ENCODE measurements around the gene LRRC27.

LRRC27 gene

GRCh38 chr10:132302421-132303310 lies 29.3 kb upstream of the LRRC27 start:
- TF ChIP-seq, protein P1, sequence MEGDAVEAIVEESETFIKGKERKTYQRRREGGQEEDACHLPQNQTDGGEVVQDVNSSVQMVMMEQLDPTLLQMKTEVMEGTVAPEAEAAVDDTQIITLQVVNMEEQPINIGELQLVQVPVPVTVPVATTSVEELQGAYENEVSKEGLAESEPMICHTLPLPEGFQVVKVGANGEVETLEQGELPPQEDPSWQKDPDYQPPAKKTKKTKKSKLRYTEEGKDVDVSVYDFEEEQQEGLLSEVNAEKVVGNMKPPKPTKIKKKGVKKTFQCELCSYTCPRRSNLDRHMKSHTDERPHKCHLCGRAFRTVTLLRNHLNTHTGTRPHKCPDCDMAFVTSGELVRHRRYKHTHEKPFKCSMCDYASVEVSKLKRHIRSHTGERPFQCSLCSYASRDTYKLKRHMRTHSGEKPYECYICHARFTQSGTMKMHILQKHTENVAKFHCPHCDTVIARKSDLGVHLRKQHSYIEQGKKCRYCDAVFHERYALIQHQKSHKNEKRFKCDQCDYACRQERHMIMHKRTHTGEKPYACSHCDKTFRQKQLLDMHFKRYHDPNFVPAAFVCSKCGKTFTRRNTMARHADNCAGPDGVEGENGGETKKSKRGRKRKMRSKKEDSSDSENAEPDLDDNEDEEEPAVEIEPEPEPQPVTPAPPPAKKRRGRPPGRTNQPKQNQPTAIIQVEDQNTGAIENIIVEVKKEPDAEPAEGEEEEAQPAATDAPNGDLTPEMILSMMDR (IDR thresholded peaks at IDR 0.05; ENCODE audit: extremely low read depth, insufficient read depth, missing control alignments), result no peak
- no peak for DNase-seq (ENCODE audit: low spot score)
- in situ Hi-C loops (cut with MboI; ENCODE audit: low pct_unique_long_range_greater_than_20kb, low sequenced_read_pairs, unreplicated experiment), result no loop called here

- TF ChIP-seq, protein P1 (IDR thresholded peaks at IDR 0.05; ENCODE audit: extremely low read depth, insufficient read depth, missing control alignments), result no peak
- in situ Hi-C loops (cut with MboI; ENCODE audit: low pct_unique_long_range_greater_than_20kb, low sequenced_read_pairs, unreplicated experiment), result no loop called here
- DNase-seq (ENCODE audit: low spot score), result no peak
These were observed 28.5 kb upstream of the LRRC27 start for GRCh38 chr10:132303361-132304115.

- DNase-seq (ENCODE audit: low spot score), result no peak
- TF ChIP-seq, protein P1 (IDR thresholded peaks at IDR 0.05; ENCODE audit: extremely low read depth, insufficient read depth, missing control alignments), result no peak
- in situ Hi-C loops (cut with MboI; ENCODE audit: low pct_unique_long_range_greater_than_20kb, low sequenced_read_pairs, unreplicated experiment), result no loop called here
These were observed 27.1 kb upstream of the LRRC27 start for GRCh38 chr10:132304756-132305509.

GRCh38 chr10:132305654-132306342 lies 26.2 kb upstream of the LRRC27 start:
- no peak for DNase-seq (ENCODE audit: low spot score)
- in situ Hi-C loops (cut with MboI; ENCODE audit: low pct_unique_long_range_greater_than_20kb, low sequenced_read_pairs, unreplicated experiment), result no loop called here
- TF ChIP-seq, protein P1 (IDR thresholded peaks at IDR 0.05; ENCODE audit: extremely low read depth, insufficient read depth, missing control alignments), result no peak

DNA sequence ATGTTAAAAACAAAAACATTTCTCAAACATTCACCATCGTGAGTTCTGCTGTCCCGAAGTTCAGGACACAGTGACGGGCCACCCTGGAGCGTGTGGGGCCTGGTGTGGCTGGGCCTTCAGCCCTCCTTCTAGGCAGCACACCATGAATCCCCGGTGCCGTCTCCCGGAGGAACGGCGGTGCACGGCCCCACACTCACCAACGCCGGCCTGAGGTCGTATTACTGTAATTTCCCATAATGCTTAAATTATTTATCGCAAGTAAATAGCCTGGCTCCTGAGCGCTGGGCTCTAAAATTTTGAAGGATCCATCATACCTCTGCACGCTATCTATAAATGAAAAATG lies 25.7 kb upstream of the LRRC27 start:
- TF ChIP-seq, protein P1 (IDR thresholded peaks at IDR 0.05; ENCODE audit: extremely low read depth, insufficient read depth, missing control alignments), result no peak
- DNase-seq (ENCODE audit: low spot score), result no peak
- in situ Hi-C loops (cut with MboI; ENCODE audit: low pct_unique_long_range_greater_than_20kb, low sequenced_read_pairs, unreplicated experiment), result no loop called here
